CD4-positive, alpha-beta T cell treated with Interleukin-4 for 4 hours (primary cell): Measurements from ENCODE around the gene MYO9B.
"Not testable (repeated sequence)": the region's sequence is repeated elsewhere in the genome, so short reads cannot be mapped to it uniquely, and the experiment has no call there.

Experiments used
- DNase-seq: peaks from one replicate; pipeline ENCODE4 v3.0.0-alpha.2; 2020

MYO9B gene

GRCh38 chr19:17153996-17154395 is 78.4 kb downstream of the MYO9B start:
- DNase-seq: no peak

DNA sequence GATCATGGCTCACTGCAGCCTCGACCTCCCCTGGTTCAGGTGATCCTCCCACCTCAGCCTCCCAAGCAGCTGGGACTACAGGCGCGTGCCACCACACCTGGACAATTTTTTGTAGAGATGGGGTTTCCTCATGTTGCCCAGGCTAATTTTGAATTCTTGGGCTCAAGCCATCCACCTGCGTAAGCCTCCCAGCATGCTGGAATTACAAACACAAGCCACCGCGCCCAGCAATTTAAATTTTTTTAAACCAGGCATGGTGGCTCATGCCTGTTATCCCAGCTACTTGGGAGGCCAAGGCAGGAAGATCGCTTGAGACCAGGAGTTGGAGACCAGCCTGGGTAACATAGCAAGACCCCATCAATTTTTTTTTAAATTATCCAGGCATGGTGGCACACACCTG is 79.7 kb downstream of the MYO9B start:
- DNase-seq: no peak

DNA sequence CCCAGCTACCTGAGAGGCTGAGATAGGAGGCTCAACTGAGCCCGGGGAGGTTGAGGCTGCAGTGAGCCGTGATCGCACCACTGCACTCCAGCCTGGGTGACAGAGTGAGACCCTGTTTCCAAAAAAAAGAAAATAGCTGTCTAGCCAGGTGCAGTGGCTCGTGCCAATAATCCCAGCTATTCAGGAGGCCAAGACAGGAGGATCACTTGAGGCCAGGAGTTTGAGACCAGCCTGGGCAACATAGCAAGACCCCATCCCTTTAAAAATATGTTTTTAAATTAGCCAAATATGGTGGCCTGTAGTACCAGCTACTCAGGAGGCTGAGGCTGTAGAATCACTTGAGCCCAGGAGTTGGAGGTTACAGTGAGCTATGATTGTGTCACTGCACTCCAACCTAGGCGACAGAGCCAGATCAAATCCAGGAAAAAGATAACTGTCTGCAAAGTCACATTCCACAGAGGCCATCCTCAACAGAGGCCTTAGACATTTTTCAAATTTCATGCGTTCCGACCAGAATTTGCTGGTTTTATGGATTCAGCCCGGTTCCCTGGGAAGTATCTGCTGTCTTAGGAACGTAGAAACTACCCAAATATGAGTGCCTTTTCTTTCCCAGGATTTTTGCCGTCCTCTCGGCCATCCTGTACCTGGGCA is 80.8 kb downstream of the MYO9B start:
- DNase-seq: no peak

- DNase-seq: no peak
These were observed 81.3 kb downstream of the MYO9B start for GRCh38 chr19:17156947-17157302.

GRCh38 chr19:17158584-17158983 is 83.0 kb downstream of the MYO9B start:
- DNase-seq: no peak

GRCh38 chr19:17159466-17160393 is 84.2 kb downstream of the MYO9B start:
- DNase-seq: no peak

- DNase-seq: peak; percentile 24
These were observed 85.3 kb downstream of the MYO9B start for GRCh38 chr19:17160908-17161307.

DNA sequence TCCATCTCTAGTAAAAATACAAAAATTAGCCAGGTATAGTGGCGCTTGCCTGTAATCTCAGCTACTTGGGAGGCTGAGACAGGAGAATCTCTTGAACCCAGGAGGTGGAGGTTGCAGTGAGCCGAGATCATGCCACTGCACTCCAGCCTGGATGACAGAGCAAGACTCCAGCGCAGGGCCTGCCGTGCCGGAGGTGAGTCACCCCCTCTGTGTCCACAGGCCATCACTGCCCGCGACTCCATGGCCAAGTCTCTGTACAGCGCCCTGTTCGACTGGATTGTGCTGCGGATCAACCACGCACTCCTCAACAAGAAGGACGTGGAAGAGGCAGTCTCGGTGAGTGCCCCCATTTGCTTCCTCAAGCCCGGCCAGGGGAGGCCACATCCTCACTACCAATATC is 86.6 kb downstream of the MYO9B start:
- DNase-seq: not testable (repeated sequence)

- no peak for DNase-seq
These were observed 87.0 kb downstream of the MYO9B start for GRCh38 chr19:17162580-17162979.

- no peak for DNase-seq
These were observed 88.1 kb downstream of the MYO9B start for GRCh38 chr19:17163652-17164051.

DNA sequence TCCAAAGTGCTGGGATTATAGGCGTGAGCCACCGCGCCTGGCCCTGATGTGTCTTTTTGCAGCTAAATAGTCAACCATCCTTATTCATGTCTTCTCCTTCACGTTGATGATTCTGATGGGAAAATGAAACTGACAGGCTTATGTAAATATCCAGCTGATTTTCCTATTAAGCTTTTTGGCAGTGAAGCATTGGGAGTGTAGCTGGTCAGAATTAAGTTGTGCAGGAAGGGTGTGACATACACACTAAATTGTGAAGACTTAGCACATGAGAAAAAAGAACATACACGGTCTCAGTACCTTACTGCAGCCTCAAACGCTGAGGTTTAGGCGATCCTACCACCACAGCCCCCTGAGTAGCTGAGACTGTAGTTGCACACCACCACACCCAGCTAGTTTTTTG is 89.1 kb downstream of the MYO9B start:
- DNase-seq: no peak

GRCh38 chr19:17165715-17166114 is 90.1 kb downstream of the MYO9B start:
- DNase-seq: no peak

- DNase-seq: no peak
These were observed 95.1 kb downstream of the MYO9B start for GRCh38 chr19:17170538-17171297.

DNA sequence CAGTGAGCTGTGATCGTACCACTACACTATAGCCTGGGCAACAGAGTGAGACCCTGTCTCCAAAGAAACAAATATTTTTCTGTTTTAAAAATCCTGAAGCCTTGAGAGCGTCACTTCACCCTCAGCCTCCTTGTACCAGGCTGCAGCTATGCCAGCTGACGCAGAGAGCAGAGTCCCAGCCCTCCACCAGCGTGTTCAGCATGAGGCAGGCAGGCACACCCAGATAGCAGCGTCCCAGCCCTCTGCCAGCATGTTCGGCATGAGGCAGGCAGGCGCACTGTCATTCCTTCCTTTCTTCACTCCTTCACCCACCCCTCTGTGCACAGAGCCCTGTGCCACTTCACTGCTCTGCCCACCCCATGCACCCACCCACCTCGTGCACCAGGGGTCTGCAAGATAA is 96.3 kb downstream of the MYO9B start:
- no peak for DNase-seq

DNA sequence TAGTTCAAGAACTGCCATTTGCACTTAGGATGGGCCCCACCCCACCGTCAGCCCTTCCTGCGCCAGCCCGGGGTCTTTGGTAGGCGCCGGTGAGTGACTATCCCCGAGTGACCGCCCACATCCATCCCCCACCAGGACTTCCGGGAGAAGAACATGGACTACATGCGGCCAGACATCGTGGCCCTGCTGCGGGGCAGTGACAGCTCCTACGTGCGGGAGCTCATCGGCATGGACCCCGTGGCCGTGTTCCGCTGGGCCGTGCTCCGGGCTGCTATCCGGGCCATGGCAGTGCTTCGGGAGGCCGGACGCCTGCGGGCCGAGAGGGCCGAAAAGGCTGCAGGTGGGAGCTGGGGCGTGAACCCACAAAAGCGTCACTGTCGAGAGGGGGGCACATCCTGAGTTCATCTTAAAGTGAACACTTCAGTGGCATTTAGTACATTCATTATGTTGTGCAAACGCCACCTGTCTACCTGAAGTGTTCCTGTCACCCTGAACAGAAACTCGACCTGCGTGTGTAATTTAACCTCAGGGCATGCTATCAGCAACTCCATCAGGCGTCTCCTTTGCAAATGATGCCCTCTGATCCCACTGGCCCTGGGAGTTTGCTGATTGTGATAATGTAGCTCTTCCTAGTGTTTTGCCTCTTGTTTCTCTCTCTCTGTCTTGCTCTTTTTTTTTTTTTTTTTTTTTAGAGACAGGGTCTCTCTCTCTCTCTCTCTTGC is 97.2 kb downstream of the MYO9B start:
- no peak for DNase-seq

GRCh38 chr19:17178291-17178690 is 102.7 kb downstream of the MYO9B start:
- no peak for DNase-seq

DNA sequence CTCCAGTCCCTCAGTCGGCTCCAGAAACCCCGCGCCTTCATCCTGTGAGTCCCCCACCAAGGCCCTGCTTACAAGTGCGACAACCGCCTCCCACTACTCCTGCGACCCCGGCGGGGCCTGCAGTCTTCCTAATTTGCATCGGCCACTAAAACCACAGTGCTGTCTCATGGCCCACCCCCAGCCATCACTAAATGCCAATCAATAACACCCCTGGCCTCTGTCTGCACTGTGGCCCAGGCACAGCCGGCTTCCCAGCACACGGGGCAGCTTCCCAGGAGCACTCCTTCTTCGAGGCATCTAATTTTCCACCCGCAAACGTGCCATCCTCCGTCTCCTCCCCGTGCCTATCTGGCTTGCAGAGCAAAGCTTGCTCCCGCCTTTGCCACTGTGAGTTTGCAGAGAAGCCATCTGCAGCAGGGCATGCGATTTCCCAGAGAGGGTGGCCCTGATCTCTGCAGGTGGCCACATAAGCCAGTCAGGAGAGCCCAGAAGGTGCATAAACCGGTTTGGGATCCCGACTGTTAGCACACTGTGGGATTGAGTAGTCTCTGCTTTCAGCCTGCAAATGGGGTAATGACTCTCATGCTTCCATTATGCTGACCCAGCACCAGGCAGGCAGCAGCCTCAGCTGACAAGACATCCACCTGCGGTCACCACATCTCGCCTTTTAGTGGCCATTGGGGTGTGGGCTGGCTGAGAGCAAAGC is 105.6 kb downstream of the MYO9B start:
- DNase-seq: no peak

- DNase-seq: peak; percentile 5
These were observed 107.7 kb downstream of the MYO9B start for GRCh38 chr19:17183271-17183761.

- peak; percentile 19 for DNase-seq
These were observed 108.3 kb downstream of the MYO9B start for GRCh38 chr19:17183858-17184321.

DNA sequence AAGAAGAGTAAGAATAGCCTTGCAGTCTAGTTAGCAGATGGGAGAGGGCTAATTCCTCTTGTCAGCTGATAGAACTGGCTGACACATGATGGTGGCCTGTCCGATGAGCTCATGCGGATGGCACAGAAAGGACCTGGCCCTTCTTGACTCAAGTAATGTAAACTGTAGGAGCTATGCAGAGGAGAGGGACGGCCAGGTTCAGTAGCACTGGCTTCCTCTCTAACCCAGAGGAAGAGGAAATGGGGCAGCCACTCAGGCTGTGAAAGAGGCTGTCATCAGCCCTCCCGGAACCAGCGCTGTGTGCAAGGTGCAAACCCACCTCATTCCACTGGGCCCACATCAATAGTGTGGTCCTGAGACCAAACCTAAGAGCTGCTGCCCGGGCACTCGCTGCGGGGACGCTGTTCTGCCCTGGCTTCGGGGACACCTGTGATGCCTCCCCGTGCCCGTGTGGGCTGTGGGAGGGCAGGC is 108.8 kb downstream of the MYO9B start:
- DNase-seq: peak; percentile 66

- DNase-seq: no peak
These were observed 110.0 kb downstream of the MYO9B start for GRCh38 chr19:17185590-17185989.

- not testable (repeated sequence) for DNase-seq
These were observed 116.2 kb downstream of the MYO9B start for GRCh38 chr19:17191736-17192135.
